Body of pancreas (tissue), 4 donors: Measurements from ENCODE around the gene SUSD4. TPM values are rescaled to one million over a fixed set of nuclear protein-coding genes. Genes with fewer than 3 reads are reported as not detected.

Source experiments
- ATAC-seq: fragments of 150-250 bp; one replicate; pipeline ENCODE4 v1.9.1; 2016
- DNase-seq, 4 donors: peaks; one replicate each; pipeline ENCODE4 v3.0.0-alpha.2; 2019
- H3K27ac ChIP-seq, 4 donors: fragments of 200-600 bp; sonication (generic); 1 replicate in 3 of 4; 2 replicates in 1 of 4; pipeline versions ENCODE4 v1.5.1 to v1.6.1; 2016 to 2019; ENCODE audit warnings: mild to moderate bottlenecking in 1 of 4, mixed read lengths in 1 of 4, moderate library complexity in 1 of 4
- H3K27me3 ChIP-seq, 2 donors: fragments of 200-600 bp; sonication (generic); one replicate each; pipeline ENCODE4 v1.6.0; 2016; ENCODE audit warnings: mild to moderate bottlenecking in 1 of 2
- H3K36me3 ChIP-seq, 2 donors: fragments of 200-600 bp; sonication (generic); replicated peaks in 1 of 2; 2 replicates each; pipeline ENCODE4 v1.5.1; 2016; ENCODE audit warnings: low read depth in 2 of 2; ENCODE audit not compliant: insufficient read depth in 1 of 2
- H3K4me1 ChIP-seq: fragments of 200-600 bp; sonication (generic); one replicate; pipeline ENCODE4 v1.6.0; 2016
- H3K4me3 ChIP-seq, 2 donors: fragments of 200-600 bp; sonication (generic); 1 replicate in 1 of 2; 2 replicates in 1 of 2; pipeline ENCODE4 v1.5.1; 2016 to 2019
- H3K9me3 ChIP-seq, 3 donors: fragments of 200-600 bp; sonication (generic); 1 replicate in 2 of 3; 2 replicates in 1 of 3; pipeline ENCODE4 v1.5.1; 2016
- POLR2A ChIP-seq, 3 donors: fragments of 450-650 bp; IDR thresholded peaks; one replicate each; pipeline ENCODE4 v1.6.1; 2016; ENCODE audit warnings: antibody characterized with exemption in 3 of 3, mild to moderate bottlenecking in 2 of 3
- WGBS, 2 donors: methylation state at CpG; one replicate each; pipeline ENCODE4 v1.1.5; 2017; 5-methylcytosine and 5-hydroxymethylcytosine counted together
- intact Hi-C: fragments of 100-400 bp; cut with DNase I; formaldehyde crosslinking; loops from one replicate; pipeline ENCODE4 v1.15.1; 2023
- total RNA-seq, 2 donors: library from RNA; depleted of rRNA; stranded (reverse); fragments of >200 nt; gene quantifications; one replicate each; pipeline ENCODE4 v1.1.0, GENCODE V29; 2016
- TF ChIP-seq, protein P1 (sequence below), 7 experiments: fragments of 450-650 bp in 4 of 7; fragments of 200-600 bp in 3 of 7; sonication (generic) in 3 of 7; IDR thresholded peaks; one replicate each; pipeline ENCODE4 v1.5.1; 2016 to 2019; ENCODE audit warnings: antibody characterized with exemption in 7 of 7

The SUSD4 gene
- total RNA-seq, 2 donors from 2014 or later: 3.6 to 18.1 TPM

- no peak overlapping the region for H3K4me3 ChIP-seq
- TF ChIP-seq, protein P1, sequence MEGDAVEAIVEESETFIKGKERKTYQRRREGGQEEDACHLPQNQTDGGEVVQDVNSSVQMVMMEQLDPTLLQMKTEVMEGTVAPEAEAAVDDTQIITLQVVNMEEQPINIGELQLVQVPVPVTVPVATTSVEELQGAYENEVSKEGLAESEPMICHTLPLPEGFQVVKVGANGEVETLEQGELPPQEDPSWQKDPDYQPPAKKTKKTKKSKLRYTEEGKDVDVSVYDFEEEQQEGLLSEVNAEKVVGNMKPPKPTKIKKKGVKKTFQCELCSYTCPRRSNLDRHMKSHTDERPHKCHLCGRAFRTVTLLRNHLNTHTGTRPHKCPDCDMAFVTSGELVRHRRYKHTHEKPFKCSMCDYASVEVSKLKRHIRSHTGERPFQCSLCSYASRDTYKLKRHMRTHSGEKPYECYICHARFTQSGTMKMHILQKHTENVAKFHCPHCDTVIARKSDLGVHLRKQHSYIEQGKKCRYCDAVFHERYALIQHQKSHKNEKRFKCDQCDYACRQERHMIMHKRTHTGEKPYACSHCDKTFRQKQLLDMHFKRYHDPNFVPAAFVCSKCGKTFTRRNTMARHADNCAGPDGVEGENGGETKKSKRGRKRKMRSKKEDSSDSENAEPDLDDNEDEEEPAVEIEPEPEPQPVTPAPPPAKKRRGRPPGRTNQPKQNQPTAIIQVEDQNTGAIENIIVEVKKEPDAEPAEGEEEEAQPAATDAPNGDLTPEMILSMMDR (IDR thresholded peaks at IDR 0.05): no peak
- TF ChIP-seq POLR2A (IDR thresholded peaks at IDR 0.05): no peak
- DNase-seq: no peak
- WGBS, 2 donors: 83 to 84% methylated on average over 6 of the region's 6 CpGs
- H3K36me3 ChIP-seq: no peaks in the 10 kb centered on the region
- no peak overlapping the region for H3K27ac ChIP-seq
- no peak for ATAC-seq
- no peaks in the 10 kb centered on the region for H3K27me3 ChIP-seq
- no peaks in the 10 kb centered on the region for H3K9me3 ChIP-seq
- intact Hi-C loops: no loop called here
- no peaks in the 10 kb centered on the region for H3K4me1 ChIP-seq
Observed at GRCh38 chr1:223225481-223225880, 138.5 kb downstream of the SUSD4 start.

DNA sequence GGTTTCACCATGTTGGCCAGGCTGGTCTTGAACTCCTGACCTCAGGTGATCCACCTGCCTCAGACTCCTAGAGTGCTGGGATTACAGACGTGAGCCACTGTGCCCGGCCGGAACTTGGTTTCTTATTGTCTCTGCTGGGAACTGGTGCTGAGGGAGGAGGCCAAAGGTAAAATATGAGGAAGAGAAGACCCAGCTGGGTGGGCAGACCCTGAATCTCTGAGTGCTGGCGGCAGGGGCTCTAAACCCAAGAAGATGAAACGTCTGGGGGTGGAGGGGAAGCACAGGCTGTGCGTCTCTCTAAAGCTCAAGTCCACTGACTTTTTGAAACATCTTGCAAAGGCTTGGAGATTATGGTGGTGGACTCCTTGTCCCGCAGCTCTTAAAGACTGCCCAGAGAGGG, 138.9 kb downstream of the SUSD4 start:
- WGBS, 2 donors: 78 to 92% methylated on average over 7 of the region's 7 CpGs
- no peaks in the 10 kb centered on the region for H3K4me1 ChIP-seq
- no peaks in the 10 kb centered on the region for H3K36me3 ChIP-seq
- no peaks in the 10 kb centered on the region for H3K27me3 ChIP-seq
- no peak overlapping the region for H3K4me3 ChIP-seq
- no peak for DNase-seq
- H3K27ac ChIP-seq: no peak overlapping the region
- TF ChIP-seq, protein P1 (IDR thresholded peaks at IDR 0.05): no peak
- TF ChIP-seq POLR2A (IDR thresholded peaks at IDR 0.05): no peak
- no peaks in the 10 kb centered on the region for H3K9me3 ChIP-seq
- intact Hi-C loops: no loop called here
- ATAC-seq: no peak

GRCh38 chr1:223224465-223224864, 139.5 kb downstream of the SUSD4 start:
- Histone ChIP-seq H3K36me3 (no peaks in the 10 kb centered on the region), H3K4me3 (no peak overlapping the region), H3K4me1 (no peaks in the 10 kb centered on the region), H3K27ac (no peak overlapping the region), H3K9me3 (no peaks in the 10 kb centered on the region), H3K27me3 (no peaks in the 10 kb centered on the region)
- WGBS, 2 donors: 93% methylated on average over 13 of the region's 13 CpGs
- intact Hi-C loops: no loop called here
- TF ChIP-seq POLR2A (IDR thresholded peaks at IDR 0.05): no peak
- TF ChIP-seq, protein P1 (IDR thresholded peaks at IDR 0.05): no peak
- no peak for ATAC-seq
- DNase-seq: no peak

DNA sequence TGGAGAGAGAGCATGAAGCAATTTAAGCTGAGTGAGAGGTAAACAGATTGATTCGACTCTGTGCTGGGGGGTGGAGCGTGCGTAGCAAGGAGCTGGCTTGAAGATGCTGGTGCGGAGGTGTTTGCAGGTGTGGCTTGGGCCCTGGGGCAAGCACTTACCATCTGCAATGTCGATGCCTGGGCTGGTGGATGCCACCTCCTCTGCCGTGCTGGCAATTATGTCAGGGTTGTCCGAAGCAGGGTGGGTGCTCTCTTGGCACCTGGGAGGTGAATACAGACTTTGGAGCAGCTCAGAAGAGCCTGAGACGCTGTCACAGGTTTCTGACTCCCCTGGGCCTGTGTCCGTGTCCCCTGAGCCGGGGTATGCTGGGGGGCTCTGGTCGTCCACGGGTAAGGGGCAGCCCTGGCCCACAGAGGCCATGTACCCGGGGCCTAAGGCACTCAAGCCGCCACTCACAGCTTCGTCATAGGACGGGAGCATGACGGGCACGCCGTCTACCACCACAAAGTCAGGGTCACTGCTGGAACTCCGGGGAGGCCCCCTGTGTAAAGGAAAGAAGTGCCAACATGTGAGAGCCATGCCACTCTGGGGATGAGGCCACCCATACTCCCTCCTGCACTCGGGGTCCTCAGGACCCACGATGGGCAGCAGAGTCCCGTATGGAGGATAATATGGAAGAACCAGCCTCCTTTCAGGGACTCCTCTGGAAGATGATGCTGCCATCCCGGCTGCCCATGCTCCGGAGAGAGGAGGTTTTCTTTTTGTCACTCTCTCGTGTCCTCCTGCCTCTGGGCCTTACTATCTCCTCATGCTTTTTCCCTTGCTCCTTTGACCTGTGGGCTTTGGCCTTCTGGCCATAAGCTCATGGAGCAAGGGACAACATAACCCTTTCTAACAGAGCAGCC, 140.6 kb downstream of the SUSD4 start:
- Histone ChIP-seq H3K4me3 (no peak overlapping the region), H3K27me3 (no peaks in the 10 kb centered on the region), H3K9me3 (peaks cover 0 to 4% (median 0%) of the 10 kb centered on the region in 3 donors), H3K36me3 (no peaks in the 10 kb centered on the region), H3K4me1 (no peaks in the 10 kb centered on the region), H3K27ac (no peak overlapping the region)
- intact Hi-C loops: no loop called here
- DNase-seq: no peak
- ATAC-seq: no peak
- no peak for TF ChIP-seq POLR2A (IDR thresholded peaks at IDR 0.05)
- TF ChIP-seq, protein P1 (IDR thresholded peaks at IDR 0.05): no peak
- 89 to 91% methylated on average over 23 to 26 of the region's 26 CpGs for whole genome bisulfite sequencing, 2 donors

DNA sequence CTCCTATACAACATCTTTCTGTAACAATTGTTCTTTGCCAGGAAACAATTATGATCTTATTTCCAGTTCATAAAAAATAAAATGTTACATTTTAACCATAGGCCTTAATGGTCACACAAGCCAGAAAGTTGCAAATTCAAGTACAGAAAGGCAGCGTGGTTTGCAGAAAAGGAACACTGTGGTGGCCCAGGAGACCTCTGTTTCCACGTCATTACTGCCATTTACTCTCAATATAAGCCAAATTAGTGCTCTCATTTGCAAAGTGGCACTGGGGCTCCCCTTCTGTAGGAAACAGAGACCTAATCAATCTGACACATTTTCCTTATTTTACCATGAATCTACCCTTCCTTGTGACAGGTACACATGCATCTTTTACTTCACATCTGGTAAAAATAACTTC, 141.6 kb downstream of the SUSD4 start:
- 75 to 80% methylated on average over 2 of the region's 2 CpGs for WGBS, 2 donors
- ATAC-seq (no peak), DNase-seq (no peak)
- H3K9me3 ChIP-seq: peaks cover 0 to 4% (median 0%) of the 10 kb centered on the region in 3 donors
- H3K4me1 ChIP-seq: no peaks in the 10 kb centered on the region
- H3K36me3 ChIP-seq: no peaks in the 10 kb centered on the region
- intact Hi-C loops: no loop called here
- no peaks in the 10 kb centered on the region for H3K27me3 ChIP-seq
- H3K4me3 ChIP-seq: no peak overlapping the region
- no peak for TF ChIP-seq POLR2A (IDR thresholded peaks at IDR 0.05)
- TF ChIP-seq, protein P1 (IDR thresholded peaks at IDR 0.05): no peak
- H3K27ac ChIP-seq: no peak overlapping the region
